NCI-H526 treated with DMSO at 0.1 percent for 48 hours (cell line): ENCODE results near the gene JMY.
"Not testable (repeated sequence)": the region's sequence is repeated elsewhere in the genome, so short reads cannot be mapped to it uniquely, and the experiment has no call there.

Source experiments
- DNase-seq: peaks from one replicate; lab custom pipeline; 2025; lab: John Stamatoyannopoulos, UW

The JMY gene

DNA sequence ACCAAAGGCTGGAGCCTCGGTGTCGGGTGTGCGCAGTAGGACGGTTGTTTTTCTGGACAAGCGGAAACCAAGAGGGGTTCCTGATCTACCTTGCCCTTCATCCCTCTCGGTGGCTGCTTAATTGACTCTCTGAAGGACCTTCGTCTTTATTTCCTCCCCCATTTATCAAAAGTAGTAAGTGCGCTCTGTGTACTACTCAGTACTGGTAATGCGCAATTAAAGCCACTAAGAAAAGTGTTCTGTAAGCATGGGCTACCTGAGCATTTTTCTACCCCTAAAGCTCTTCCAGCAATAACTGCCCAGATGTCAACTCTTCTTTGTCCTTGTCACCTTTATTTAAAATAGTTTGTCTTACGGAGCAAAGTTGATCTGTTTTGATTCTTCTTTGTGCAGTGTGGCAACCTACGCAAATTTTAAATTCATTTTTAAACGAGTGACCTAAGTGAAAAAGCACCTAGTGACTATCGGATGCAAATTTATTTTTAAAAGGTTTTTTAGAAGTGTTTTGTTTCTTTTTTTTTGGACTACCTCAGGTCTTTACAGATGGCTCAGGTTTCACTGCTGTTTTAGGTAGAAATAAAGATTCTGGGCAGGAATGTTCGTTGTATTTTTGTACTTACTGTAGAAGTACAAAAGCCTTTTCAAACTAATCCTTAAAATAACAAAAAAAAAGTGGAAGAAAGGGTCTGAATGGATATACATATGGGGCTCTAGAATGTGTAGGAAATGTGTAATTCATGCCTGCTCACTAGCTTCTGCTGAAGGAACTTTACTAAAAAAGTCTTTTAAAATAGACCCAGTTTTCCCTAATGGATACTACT, 2.0 kb downstream of the JMY start:
- DNase-seq, result peak; percentile 37

DNA sequence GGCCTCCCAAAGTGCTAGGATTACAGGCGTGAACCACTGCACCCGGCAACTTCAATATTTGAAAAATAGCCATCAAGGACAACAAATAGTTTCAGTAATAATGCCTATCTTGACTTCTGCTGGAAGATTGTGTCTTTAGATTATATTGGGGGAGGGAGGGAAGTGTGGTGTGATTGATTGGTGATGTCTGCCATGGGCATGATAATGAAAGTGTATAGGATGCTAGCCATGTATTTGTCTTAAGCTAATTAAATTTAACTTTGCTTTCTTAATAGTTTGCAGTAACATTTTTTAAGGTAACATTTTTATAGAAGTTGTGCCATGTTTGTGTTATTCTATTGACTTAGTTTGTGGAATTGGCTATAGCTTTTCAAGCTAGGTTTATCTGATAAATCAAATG, 4.6 kb downstream of the JMY start:
- no peak for DNase-seq

DNA sequence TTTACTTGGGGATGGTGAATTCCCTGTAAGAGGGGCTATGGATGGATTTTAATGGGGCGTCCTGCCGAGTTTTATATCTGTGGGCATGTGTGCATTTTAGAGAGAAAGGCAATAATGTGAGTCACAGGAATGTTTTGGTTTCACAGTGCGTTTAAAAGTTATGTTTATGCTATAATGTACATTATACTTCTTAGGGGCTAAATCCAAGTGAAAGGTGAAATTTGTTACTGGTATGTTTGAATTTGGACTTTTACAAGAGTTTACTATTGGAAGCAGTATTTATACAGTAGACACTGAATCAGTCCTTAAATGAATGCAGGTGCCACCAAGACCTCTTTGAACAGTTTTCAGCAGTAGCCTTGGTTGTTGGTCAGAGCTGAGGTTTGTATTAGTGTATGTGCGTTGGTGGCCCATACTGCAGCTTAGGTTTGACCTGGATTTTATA, 5.6 kb downstream of the JMY start:
- no peak for DNase-seq

- no peak for DNase-seq
These were observed 6.5 kb downstream of the JMY start for GRCh38 chr5:79242242-79243039.

- DNase-seq, result no peak
These were observed 7.3 kb downstream of the JMY start for GRCh38 chr5:79243224-79243623.

DNA sequence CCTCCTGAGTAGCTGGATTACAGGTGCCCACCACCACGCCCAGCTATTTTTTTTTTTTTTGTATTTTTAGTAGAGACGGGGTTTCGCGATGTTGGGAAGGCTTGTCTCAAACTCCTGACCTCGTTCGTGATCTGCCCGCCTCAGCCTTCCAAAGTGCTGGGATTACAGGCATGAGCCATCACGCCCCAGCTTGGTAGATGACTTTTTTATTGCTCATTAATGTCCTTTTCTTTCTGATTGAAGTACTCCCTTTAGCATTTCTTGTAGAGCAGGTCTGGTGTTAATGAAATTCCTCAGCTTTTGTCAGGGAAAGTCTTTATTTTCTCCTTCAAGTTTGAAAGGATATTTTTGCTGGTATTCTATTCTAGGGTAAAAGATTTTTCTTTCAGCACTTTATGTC, 18.1 kb downstream of the JMY start:
- DNase-seq, result not testable (repeated sequence)

DNA sequence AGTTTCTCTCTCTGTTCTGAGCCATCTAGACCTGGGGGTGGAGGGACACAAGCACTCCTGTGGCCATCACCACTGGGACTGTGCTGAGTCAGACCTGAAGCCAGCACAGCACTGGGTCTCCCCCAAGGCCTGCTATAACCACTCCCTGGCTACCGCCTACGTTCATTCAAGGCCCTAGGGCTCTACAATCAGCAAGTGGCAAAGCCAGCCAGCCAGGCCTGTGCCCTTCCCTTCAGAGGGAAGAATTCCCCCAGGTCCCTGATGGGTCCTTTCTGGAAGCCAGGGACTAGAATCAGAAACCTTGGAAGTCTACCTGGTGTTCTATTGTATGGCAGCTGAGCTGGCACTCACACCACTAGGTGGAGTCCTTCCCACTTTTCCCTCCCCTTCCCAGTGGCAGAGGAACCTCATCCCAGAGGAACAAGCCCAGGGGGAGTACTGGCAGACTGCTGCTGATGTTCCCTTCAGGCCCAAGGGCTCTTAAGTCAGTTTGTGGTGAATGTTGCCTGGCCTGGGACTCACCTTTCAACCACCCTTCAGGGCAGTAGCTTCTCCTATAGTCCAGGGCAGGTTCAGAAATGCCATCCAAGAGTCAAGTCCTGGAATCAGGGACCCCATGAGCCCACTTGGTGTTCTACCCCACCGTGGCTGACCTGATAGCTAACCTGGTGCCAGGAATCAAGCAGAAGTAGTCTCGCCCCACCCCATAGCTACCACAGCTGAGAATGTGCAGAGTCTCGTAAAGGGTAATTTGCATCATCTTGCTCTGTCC, 20.0 kb downstream of the JMY start:
- DNase-seq, result no peak

- no peak for DNase-seq
These were observed 20.6 kb downstream of the JMY start for GRCh38 chr5:79256563-79256962.

GRCh38 chr5:79257314-79257713, 21.4 kb downstream of the JMY start:
- DNase-seq, result no peak

- DNase-seq, result no peak
These were observed 22.9 kb downstream of the JMY start for GRCh38 chr5:79258801-79259200.

DNA sequence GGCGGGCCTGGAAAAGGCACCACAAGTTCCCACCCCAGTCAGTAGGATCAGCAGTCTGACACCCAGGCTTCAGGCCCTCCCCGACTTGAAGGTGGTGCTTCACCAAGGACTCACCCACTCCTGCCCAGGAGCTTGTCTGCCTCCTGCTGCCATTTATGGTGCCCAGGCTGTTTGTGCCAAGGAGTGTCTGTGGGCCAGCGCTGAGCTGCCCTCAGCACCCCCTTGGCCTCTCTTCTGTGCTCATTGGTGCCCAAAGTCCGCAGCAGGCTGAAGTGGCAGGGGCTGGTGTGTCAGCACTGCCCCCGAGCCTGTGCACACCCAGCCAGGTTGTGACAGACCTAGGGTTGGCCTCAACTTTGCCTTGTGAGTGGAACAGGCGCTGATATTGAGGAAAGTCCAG, 23.5 kb downstream of the JMY start:
- no peak for DNase-seq

GRCh38 chr5:79259810-79260209, 23.9 kb downstream of the JMY start:
- no peak for DNase-seq

DNA sequence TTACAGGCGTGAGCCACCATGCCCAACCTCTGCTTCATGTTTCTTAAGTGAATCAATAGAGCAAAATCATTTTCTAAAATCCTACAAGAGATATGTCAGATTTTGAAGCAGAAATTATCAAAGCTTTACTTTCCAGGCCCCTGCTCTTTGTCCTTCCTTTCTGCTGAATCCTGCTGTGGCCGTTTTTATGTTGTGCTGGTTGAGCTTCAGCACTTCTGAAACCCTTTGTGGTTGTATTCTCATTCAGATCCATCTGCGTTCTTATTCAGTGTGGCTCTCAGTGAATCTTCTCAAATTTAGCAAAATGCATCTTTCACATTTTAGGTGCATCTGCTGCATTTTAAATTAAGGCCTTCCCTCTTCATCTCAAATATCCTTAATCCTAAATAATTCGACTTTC, 26.0 kb downstream of the JMY start:
- no peak for DNase-seq

- DNase-seq, result no peak
These were observed 27.4 kb downstream of the JMY start for GRCh38 chr5:79263290-79263689.

GRCh38 chr5:79267180-79267579, 31.2 kb downstream of the JMY start:
- DNase-seq, result no peak

- no peak for DNase-seq
These were observed 33.8 kb downstream of the JMY start for GRCh38 chr5:79269733-79270166.

GRCh38 chr5:79273341-79273740, 37.4 kb downstream of the JMY start:
- no peak for DNase-seq

GRCh38 chr5:79284846-79285245, 48.9 kb downstream of the JMY start:
- no peak for DNase-seq

GRCh38 chr5:79285285-79285684, 49.4 kb downstream of the JMY start:
- DNase-seq, result no peak

- no peak for DNase-seq
These were observed 49.9 kb downstream of the JMY start for GRCh38 chr5:79285833-79286232.

DNA sequence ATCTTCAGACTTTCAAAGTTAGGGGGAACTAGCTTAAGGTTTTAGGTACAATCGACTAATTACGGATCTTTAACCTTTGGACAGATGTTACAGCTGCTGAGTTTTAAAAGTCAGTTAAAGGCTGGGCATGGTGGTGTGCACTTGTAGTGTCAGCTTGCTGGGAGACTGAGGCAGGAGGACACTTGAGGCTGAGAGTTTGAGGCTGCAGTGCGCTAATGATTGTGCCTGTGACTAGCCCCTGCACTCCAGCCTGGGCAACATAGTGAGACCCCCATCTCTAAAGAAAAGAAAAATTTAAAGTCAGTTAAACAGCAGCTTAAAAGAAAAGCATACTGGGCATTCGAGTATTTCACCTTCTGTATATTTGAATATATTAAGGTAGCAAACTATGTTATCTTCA, 51.4 kb downstream of the JMY start:
- DNase-seq, result no peak

DNA sequence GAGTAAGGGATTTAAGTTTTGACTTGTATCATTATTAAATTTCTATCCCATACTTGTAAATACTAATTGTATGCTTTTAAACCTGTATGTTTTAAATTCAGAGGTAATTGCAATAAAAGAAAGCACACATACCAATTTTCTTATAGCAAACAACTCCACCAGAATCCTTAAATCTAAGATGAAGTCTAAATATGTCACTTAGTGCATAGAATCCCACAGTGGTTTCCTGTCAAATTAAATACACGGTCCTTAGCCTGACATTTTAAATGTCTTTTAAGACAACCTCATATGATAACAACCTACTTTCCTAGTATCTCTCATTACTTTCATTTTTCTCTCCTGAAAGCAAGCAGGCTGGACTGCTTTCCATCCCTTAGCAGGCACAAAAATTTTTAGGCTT, 52.0 kb downstream of the JMY start:
- no peak for DNase-seq

- DNase-seq, result no peak
These were observed 59.1 kb downstream of the JMY start for GRCh38 chr5:79295029-79295428.
